ENCODE data around the gene RALGAPA2.

DNA sequence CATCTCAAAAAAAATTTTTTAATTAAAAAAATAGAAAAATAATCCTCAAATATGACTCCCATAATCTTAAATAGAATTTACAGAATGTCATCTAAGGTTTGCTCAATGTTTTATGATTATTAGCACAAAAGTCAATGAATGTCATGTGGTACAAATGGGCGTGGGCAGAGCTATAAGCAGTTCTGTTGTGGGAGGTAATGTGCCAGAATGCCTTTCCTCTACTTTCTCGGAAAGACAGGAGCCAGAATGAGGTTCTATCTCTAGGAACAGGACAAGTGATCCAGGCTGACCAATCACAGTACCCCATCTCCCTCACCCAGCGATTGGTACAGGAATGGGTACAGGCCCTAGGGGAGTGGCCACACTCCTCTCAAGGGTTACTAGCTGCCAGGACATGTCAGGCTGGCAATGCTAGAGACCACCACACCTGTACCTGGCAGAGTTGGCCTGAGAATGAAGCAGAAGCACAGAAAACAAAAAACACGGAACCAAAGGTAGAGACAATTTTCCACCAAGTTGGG lies 15.1 kb downstream of the RALGAPA2 start:
- TF ChIP-seq, protein P1, sequence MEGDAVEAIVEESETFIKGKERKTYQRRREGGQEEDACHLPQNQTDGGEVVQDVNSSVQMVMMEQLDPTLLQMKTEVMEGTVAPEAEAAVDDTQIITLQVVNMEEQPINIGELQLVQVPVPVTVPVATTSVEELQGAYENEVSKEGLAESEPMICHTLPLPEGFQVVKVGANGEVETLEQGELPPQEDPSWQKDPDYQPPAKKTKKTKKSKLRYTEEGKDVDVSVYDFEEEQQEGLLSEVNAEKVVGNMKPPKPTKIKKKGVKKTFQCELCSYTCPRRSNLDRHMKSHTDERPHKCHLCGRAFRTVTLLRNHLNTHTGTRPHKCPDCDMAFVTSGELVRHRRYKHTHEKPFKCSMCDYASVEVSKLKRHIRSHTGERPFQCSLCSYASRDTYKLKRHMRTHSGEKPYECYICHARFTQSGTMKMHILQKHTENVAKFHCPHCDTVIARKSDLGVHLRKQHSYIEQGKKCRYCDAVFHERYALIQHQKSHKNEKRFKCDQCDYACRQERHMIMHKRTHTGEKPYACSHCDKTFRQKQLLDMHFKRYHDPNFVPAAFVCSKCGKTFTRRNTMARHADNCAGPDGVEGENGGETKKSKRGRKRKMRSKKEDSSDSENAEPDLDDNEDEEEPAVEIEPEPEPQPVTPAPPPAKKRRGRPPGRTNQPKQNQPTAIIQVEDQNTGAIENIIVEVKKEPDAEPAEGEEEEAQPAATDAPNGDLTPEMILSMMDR (IDR thresholded peaks at IDR 0.05) = no peak
- TF ChIP-seq, protein P2, sequence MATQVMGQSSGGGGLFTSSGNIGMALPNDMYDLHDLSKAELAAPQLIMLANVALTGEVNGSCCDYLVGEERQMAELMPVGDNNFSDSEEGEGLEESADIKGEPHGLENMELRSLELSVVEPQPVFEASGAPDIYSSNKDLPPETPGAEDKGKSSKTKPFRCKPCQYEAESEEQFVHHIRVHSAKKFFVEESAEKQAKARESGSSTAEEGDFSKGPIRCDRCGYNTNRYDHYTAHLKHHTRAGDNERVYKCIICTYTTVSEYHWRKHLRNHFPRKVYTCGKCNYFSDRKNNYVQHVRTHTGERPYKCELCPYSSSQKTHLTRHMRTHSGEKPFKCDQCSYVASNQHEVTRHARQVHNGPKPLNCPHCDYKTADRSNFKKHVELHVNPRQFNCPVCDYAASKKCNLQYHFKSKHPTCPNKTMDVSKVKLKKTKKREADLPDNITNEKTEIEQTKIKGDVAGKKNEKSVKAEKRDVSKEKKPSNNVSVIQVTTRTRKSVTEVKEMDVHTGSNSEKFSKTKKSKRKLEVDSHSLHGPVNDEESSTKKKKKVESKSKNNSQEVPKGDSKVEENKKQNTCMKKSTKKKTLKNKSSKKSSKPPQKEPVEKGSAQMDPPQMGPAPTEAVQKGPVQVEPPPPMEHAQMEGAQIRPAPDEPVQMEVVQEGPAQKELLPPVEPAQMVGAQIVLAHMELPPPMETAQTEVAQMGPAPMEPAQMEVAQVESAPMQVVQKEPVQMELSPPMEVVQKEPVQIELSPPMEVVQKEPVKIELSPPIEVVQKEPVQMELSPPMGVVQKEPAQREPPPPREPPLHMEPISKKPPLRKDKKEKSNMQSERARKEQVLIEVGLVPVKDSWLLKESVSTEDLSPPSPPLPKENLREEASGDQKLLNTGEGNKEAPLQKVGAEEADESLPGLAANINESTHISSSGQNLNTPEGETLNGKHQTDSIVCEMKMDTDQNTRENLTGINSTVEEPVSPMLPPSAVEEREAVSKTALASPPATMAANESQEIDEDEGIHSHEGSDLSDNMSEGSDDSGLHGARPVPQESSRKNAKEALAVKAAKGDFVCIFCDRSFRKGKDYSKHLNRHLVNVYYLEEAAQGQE (IDR thresholded peaks at IDR 0.05; ENCODE audit: insufficient read depth in 1 of 2, low read depth in 2 of 2, low read length in 1 of 2) = no peak
- TF ChIP-seq SIN3A (IDR thresholded peaks at IDR 0.05; ENCODE audit: borderline replicate concordance, insufficient read depth, low read depth, low read length) (no peak), POLR2AphosphoS5 (IDR thresholded peaks at IDR 0.05; ENCODE audit: low read depth, low read length) (no peak)

Data from Panc1 (cell line).